NCI-H1092 (cell line): ENCODE data around the gene CD48.
"Not testable (repeated sequence)": the region's sequence is repeated elsewhere in the genome, so short reads cannot be mapped to it uniquely, and the experiment has no call there.

Experiments used
- DNase-seq: peaks from one replicate; lab custom pipeline; 2025; lab: John Stamatoyannopoulos, UW

The CD48 gene

GRCh38 chr1:160713161-160713560 lies 1.5 kb upstream of the CD48 start:
- no peak for DNase-seq

GRCh38 chr1:160712525-160713080 lies 981 bp upstream of the CD48 start:
- not testable (repeated sequence) for DNase-seq

- no peak for DNase-seq
Observed at GRCh38 chr1:160711276-160711601, 383 bp downstream of the CD48 start.

GRCh38 chr1:160710517-160711252 lies 937 bp downstream of the CD48 start:
- no peak for DNase-seq

- DNase-seq = no peak
Observed at GRCh38 chr1:160709715-160710114, 1.9 kb downstream of the CD48 start.

GRCh38 chr1:160708801-160709200 lies 2.8 kb downstream of the CD48 start:
- no peak for DNase-seq

GRCh38 chr1:160708118-160708517 lies 3.5 kb downstream of the CD48 start:
- DNase-seq = no peak

GRCh38 chr1:160707236-160708064 lies 4.2 kb downstream of the CD48 start:
- no peak for DNase-seq

- DNase-seq = no peak
Observed at GRCh38 chr1:160706526-160707235, 4.9 kb downstream of the CD48 start.

- DNase-seq = no peak
Observed at GRCh38 chr1:160705742-160706141, 5.9 kb downstream of the CD48 start.

- not testable (repeated sequence) for DNase-seq
Observed at GRCh38 chr1:160705212-160705621, 6.4 kb downstream of the CD48 start.

- DNase-seq = no peak
Observed at GRCh38 chr1:160704250-160704649, 7.4 kb downstream of the CD48 start.

GRCh38 chr1:160702100-160702499 lies 9.5 kb downstream of the CD48 start:
- no peak for DNase-seq

- DNase-seq = not testable (repeated sequence)
Observed at GRCh38 chr1:160692390-160692789, 19.2 kb downstream of the CD48 start.

GRCh38 chr1:160685266-160685665 lies 26.4 kb downstream of the CD48 start:
- DNase-seq = no peak

GRCh38 chr1:160682983-160683865 lies 28.4 kb downstream of the CD48 start:
- DNase-seq = no peak

- DNase-seq = no peak
Observed at GRCh38 chr1:160681891-160682140, 29.8 kb downstream of the CD48 start.

- no peak for DNase-seq
Observed at GRCh38 chr1:160681066-160681890, 30.3 kb downstream of the CD48 start.

- no peak for DNase-seq
Observed at GRCh38 chr1:160680399-160680798, 31.2 kb downstream of the CD48 start.

GRCh38 chr1:160679893-160680292 lies 31.7 kb downstream of the CD48 start:
- DNase-seq = no peak
